DMS114 treated with DMSO at 0.1 percent for 48 hours (cell line): Measurements from ENCODE around the gene BSPRY.
"Not testable (repeated sequence)": the region's sequence is repeated elsewhere in the genome, so short reads cannot be mapped to it uniquely, and the experiment has no call there.

Source experiments
- DNase-seq: peaks from one replicate; lab custom pipeline; 2025; ENCODE audit not compliant: unreplicated experiment; lab: John Stamatoyannopoulos, UW

Gene BSPRY

DNA sequence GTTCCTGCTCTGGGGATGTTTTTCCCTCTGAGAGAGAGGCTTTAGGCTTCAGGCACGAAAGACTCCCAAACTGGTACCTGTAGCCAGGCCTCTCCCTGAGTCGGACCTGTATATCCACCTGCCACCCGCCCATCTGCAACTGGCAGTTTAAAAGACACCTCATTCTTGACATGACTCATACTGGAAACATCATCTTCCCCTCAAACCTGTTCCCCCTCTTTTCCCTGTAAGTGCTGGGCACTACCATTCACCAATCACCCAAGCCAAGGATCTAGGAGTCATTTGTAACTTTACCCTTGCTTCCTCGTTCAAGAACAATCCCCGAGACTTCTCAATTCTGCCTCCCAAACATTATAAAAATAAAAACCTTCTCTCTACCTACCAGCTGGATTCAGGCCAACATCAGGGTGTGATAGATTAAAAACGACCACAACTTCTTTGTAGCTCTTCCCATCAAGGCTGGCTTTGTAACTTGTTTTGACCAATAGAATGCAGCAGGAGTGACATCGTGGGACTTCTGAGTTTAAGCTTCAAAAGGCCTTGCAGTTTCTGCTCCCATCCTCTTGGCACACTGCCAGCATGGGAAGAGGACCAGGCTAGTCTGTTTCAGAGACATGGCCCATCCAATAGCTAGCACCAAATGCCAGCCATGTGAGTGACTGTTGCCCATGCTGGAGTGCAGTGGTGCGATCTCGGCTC, 7.5 kb upstream of the BSPRY start:
- DNase-seq = no peak

- no peak for DNase-seq
Measured at GRCh38 chr9:113343732-113344231, 5.6 kb upstream of the BSPRY start.

DNA sequence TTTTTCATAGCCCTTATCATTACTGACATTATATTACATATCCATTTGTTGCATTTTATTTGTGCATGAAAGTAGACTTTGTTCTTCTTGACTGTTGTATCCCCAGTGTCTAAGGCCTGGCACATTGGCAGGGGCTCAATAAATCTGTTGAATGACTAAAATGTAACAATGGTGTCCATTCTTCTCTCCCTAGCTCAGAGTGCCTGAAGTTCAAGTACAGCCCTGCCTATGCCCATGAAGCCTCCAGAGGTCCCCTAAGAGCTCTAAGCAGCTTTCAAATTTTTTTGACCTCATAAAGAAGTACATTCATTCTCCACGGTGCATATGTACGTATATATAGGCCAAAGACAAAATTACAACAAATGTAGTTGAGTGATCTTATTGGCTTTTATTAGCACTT, 4.2 kb upstream of the BSPRY start:
- no peak for DNase-seq

DNA sequence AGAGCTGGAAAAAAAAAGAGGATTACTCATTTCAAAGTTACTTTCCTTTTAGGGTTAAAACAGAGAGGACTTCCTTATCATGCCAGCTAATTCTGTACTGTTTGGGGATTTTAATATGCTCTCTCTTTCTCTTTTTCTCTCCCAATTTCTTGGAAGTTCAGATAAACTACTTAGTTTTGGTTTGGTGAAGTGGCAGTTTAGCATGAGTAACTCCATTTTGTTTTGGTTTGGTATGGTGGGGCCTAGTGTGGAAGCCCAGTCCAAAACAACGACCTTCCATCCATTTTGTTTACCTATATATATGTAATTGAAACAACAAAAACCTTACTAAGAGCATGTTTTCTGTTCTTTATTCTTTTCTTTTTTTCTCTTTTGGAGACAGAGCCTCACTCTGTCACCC, 3.7 kb upstream of the BSPRY start:
- DNase-seq = no peak

- no peak for DNase-seq
Measured at GRCh38 chr9:113348437-113348836, 904 bp upstream of the BSPRY start.

DNA sequence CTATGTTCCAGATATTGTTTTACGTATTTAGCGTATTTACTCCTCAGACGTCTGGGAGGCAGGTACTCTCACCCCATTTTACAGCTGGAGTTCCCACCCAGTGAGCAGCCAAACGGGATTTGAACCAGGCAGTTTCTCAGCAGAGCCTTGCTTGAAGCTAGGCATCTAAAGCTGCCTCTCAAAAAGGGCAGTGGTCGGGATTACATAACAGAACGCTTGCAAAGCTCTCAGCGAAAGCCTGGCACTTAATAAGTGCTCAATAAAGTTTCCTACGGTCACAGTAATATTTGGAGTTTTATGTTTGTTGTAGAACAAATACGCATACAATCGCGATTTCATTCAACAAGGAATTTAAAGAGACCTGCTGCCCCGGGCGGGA, 286 bp upstream of the BSPRY start:
- no peak for DNase-seq

GRCh38 chr9:113350107-113350661, 843 bp downstream of the BSPRY start:
- DNase-seq = no peak

GRCh38 chr9:113350937-113351336, 1.6 kb downstream of the BSPRY start:
- no peak for DNase-seq

DNA sequence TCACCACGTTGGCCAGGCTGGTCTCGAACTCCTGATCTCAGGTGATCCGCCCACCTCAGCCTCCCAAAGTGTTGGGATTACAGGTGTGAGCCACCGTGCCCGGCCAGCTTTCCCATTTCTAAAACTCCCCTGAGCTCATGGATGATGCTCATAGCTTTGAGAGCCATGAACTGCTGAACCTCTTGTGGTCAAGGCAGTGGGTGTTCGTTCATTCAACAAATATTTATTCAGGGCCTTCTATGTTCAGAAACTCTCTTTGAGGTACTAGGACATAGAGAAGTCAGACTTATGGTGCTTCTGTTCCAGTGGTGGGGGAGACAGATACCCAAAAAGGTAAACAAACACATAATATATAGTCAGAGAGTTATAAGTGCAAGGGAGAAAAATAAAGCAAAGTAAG, 2.7 kb downstream of the BSPRY start:
- DNase-seq = no peak

DNA sequence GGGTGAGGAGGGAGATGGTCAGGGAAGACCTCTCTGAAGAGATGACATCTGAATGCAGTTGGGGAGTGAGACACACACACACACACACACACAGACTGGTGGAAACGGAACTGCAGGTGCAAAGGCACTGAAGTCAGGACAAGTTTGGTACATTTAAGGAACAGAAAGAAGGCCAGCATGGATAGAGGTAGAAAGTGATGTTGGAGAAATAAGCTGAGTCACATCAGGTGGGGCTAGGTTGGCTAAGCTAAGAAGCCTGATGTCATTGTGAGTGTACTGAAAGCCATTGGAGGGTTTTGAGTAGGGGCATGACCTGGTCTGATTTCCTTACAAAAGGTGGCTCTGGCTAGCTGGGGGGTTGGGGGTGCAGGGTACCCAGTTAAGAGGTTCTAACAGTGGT, 3.1 kb downstream of the BSPRY start:
- DNase-seq = no peak

GRCh38 chr9:113355040-113355596, 5.8 kb downstream of the BSPRY start:
- DNase-seq = peak; percentile 35

DNA sequence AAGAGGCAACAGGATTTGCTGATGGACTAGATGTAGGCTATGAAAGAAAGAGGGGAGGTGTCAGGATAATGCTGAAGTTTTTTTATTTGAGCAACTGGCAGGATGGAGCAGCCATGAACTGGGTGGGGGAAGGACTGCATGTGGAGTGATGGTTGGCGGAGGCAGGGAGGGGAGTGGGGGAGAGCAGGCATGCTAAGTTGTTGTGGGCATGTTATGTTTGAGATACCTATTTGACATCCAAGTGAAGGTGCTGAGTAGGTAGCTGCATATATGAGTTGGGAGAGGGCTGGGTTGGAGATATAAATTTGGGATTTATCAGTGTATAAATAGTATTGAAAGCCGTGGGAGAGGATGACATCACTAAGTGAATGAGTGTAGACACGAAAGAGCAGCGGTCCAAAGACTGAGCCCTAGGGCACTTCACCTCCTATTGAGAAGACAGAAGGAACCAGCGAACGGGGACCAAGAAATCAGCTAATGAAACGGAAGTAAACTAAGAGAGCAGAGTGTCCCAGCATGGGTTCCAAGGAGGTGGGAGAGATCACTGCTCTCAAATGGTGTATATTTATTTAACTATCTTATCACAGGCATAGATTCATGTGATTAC, 7.4 kb downstream of the BSPRY start:
- no peak for DNase-seq

DNA sequence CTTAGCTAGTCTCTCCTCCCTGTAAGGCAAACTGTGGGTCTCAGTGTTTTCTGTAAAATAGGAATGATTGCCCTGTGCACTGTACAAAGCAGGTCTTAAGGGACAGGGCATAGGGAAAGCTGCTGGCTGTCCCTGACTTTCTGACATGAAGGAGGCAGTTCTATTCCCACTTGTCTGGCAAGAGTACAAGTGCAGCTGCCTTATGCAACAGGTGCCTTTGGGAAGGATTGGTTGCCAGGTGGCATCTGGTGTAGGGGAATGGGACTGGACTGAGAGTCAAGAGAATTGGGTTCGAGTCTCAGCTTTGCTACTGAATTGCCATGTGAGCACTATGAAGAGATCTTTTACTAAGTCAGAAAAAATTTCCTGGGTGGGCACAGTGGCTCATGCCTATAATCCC, 10.0 kb downstream of the BSPRY start:
- no peak for DNase-seq

GRCh38 chr9:113360242-113360842, 11.0 kb downstream of the BSPRY start:
- DNase-seq = no peak

GRCh38 chr9:113361304-113362018, 12.1 kb downstream of the BSPRY start:
- DNase-seq = no peak

- no peak for DNase-seq
Measured at GRCh38 chr9:113363336-113363735, 14.0 kb downstream of the BSPRY start.

GRCh38 chr9:113364951-113365350, 15.6 kb downstream of the BSPRY start:
- no peak for DNase-seq

- not testable (repeated sequence) for DNase-seq
Measured at GRCh38 chr9:113365652-113366051, 16.3 kb downstream of the BSPRY start.

DNA sequence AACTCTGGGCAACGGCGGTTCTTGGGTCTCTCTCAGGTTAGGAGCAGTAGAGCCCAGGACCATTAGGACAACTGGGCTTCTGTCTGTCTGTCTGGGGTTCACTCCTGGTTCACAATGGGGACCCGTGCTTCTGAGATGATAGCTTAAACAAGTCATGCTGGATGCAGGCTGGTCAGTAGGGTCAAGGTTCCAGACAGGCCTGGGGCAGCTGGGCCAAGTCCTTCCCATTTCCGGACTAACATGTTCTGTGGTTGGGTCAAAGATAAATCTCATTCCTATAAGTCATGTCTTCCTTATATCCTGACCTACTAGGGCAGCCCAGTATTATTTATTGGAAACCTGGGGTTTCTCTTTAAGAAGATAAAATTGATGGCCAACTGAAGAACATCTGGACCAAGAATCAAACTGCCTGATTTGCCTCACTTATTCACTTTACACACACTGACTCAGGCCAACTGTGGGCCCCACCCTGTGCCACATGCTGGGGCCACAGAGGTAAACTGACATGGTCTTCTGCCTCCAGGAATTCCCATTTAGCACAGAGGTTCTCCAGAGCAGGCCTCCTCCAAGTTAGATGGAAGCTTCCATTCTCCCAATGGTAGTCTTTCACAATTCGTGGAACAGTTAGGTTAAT, 19.1 kb downstream of the BSPRY start:
- DNase-seq = no peak

GRCh38 chr9:113368982-113369854, 19.9 kb downstream of the BSPRY start:
- DNase-seq = no peak
